Measurements from ENCODE around the gene LSP1.
"Not testable (repeated sequence)": the region's sequence is repeated elsewhere in the genome, so short reads cannot be mapped to it uniquely, and the experiment has no call there.

The LSP1 gene

DNA sequence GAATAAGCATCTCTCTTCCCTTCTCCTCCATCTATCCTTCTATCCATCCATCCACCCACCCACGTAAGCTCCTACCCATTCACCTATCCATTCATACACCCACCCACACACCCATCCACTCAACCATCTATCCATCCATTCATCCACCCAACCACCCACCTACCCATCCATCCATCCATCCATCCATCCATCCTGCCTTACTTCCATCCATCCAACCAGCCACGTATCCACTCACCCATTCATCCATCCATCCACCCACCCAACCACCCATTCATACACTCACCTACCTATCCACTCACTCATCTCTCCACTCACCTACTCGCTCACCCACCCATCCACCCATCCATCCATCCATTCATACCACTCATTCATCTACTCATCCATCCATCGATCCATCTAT lies 79.8 kb downstream of the LSP1 start:
- DNase-seq = no peak

DNA sequence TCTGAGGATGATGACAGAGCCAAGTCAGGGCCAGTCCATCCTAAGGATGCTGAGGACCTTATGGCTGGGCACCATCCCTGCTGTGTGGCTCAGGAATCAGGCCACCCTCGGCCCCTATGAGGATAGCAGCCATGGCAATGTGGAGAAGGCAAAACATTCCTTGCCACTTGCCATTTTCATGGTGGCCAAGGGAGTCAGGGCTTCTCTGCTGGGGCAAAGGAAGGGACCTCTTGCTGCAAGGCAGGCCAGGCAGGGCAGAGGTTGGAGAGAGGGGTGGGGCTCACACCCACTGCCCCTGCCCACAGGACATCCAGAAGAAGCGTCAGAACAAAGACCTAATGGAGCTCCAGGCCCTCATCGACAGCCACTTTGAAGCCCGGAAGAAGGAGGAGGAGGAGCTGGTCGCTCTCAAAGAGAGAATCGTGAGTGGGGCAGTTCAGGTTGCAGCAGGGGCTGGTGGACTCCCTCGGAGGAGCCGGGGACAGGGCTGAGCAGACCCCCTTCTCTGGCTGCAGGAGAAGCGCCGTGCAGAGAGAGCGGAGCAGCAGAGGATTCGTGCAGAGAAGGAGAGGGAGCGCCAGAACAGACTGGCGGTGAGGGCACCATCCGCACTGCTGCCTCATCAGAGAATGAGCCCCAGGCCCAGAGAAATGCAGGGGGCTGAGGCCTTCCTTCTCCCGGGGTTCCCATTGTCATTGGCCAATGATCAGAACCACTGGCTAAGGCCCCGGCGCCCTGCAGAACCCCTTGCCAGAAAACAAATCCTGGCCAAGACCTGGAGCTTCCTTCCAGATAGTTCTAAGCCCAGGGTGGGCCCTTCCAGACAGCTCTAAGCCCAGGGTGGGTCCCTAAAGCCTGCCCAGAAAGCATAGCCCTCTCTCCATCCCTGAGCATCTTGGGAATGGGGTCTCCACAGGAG lies 80.8 kb downstream of the LSP1 start:
- DNase-seq = peak; percentile 6

DNA sequence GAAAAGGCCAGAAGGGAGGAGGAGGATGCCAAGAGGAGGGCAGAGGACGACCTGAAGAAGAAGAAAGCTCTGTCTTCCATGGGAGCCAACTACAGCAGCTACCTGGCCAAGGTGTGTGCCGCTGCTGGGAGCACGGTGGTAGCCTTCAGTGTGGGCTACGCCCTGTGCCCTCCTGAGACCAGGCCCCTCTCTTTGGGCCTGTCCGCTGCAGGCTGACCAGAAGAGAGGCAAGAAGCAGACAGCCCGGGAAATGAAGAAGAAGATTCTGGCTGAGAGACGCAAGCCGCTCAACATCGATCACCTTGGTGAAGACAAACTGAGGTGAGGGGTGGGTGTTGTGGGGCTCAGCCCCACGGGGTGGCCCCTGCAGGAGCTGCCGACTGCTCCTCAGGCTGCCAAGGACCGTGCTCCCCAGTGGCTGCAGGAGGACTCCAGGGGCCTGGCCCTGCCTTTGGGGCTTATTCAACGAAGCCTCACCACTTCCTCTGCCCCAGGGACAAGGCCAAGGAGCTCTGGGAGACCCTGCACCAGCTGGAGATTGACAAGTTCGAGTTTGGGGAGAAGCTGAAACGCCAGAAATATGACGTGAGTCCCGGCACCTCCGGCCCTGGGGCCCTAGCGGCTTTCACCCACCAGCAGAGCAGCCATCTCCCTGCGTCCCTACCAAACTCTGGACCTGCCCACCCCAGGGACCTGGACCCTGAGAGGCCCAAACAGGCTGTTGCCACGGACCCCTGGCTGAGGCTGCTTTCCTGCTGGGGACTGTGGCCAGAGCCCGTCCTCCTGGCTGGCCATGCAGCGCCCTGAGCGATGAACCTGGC lies 81.7 kb downstream of the LSP1 start:
- peak; percentile 16 for DNase-seq

DNA sequence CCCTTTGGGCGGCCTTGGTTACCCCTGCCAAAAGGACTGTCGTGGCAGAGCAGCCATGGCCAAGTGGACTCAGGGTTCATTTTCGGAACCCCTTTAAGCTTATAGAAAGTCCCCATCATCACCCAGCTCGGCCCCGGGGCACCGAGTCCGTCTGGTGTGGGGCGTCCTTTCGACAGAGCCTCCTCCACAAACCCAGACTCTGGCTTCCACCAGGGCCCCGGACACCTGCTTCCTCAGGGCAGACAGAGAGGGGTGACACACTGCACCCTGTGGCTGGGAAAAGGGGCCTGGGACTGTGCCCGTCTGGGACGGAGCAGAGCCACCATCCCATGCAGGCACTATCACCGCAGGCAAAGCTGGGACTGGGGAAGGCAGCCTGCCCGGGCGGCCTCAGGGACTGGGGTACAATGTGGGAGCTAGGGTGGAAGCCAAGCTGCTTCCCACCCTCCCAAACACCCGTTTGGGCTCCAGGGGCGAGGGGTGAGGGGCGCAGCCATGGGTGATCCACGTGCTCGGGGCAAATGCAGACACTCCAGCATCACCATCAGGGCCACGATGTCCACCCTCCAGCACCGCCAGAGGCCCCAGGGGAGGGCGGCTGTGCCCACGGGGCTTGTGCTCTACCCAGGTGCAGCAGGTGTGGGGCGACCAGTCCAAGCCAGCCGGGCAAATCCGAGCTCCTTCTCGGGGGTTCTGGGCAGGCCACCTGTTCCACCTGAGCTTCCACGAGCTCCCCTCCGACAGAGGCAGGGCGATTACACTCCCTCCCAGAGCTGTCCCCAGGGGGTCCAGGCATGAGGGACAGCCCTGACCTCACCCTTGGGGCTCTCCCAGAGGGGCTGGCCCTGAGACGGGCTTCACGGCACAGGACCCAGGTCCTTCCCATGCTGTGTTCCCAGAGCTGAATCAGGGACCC lies 82.5 kb downstream of the LSP1 start:
- peak; percentile 12 for DNase-seq

DNA sequence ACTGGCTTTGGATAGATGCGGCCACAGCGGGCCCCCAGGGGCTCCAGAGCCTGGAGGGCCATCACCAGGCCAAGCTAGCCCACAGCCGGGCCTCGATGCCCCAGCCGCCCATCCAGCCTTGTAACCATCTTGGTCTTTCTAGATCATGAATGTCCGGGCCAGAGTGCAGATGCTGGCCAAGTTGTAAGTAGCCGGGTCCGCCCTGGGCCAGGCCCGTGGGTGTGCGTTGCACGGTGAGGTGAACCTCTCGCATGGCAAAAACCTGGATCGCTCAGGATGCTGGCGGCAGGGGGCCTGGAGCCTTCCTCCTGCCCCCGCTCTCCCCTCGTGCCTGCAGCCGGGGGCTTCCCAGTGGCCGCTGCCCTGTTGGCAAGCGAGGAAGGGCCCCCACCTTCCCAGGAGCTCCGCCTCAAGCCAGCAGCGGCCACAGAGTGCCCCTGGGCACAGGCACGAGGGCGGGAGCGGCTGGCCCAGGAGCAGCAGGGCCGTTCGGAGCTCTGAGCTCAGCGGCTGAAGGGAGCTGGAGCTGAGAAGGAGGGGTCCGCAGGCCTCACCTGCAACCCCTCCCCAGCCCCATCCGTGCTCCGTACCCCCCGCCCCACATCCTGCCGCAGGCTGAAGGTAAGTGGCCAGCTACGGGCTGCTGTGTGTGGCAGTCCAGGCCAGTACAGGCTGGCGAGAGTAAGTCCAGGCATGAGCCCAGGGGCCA lies 83.3 kb downstream of the LSP1 start:
- DNase-seq = peak; percentile 2

DNA sequence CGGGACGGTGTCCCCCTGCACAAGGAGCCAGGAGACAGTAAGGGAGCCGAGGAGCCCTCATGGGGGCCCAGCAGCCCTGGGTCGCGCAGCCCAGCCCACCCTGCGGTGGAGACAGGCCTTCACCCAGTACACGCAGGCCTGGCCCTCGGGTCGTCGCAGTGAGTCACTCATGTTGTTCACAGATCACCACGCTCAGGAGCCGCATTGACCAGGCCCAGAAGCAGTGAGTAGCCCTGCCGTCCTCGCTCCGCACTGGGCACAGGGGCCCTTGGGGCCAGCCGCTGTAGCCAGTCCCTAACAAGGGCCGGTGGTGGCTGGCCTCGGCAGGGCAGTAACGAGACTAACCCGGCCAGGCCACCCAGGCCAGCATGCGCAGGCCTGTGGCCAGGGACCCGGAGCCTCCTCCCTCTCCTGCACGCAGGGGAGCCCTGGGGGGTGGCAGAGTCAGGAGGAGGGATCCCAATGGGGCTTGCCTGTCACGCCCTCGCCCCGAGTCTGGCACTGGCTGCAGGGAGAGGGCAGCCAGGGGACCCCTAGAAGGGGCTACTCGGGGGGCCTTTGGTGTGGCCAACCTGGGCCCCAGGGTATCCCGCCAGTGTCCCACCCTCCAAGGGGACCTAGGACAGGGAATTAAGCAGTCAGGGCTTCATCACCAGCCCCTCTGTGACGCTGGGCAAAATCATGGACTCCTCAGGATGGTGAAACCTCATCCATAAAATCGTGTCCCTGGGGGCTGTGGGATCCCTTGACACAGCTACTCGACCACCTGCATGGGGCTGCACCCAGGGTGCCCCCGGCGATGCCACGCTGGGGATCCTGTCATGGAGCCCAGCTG lies 84.1 kb downstream of the LSP1 start:
- peak; percentile 15 for DNase-seq

DNA sequence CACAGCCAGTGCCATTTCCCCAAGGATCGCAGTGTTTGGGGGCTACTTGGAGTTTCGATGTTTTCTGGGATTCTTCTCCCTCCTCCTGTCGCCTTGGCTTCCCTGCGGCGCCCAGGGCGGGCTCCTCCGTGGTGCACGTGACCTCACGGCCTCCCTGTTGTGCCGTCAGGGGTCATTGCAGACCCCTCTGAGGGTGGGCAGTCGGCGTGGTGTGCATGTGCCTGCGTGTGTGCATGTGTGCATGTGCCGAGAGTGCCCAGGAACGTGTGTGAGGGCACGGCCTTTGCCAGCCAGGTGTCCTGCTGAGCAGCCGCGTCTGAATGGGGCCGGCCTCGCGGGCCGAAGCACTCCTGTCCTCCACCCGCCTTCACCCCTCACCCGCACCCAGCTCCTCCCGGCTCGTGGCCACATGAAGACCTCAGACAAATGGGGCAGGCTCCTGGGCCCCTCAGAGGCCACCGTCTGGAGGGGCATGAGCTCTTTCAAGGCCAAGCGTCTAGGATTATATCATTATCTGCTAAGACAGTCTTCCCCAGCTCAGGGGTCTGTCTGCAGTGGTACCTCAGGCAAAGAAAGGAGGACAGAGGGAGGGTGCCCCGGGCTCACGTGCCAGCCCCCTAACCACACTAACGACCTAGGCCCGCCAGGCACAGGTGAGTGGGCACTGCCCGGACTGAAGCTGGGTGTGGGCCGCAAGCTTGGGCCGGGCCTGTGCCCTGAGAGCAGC lies 84.9 kb downstream of the LSP1 start:
- peak; percentile 10 for DNase-seq

DNA sequence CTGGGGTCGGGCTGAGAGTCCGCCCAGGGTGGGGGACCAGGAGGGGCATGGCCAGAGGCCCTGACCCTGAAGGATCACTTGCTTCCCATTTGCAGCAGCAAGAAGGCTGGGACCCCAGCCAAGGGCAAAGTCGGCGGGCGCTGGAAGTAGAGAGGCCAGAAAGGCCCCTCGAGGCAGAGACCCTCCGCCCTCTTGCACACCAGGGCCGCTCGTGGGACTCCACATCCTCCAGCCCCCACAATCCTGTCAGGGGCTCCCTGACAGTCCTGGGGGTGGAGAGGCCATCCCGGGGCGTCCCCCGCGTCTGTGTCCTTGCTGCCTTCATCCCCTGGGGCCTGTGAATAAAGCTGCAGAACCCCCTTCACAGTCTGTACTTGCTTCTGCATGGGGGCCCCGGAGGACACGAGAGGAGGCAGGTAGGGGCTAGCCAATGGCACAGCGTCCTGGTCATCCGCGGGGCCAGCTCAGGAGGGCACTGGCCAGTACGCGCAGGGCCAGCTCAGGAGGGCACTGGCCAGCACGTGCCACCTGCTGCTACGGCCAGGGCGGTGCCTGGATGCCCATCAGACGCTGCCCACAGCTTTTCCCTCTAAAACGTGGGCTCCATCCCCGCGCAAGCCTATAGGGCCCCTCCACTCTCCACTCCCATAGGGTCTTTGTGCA lies 85.6 kb downstream of the LSP1 start:
- DNase-seq = peak; percentile 14

DNA sequence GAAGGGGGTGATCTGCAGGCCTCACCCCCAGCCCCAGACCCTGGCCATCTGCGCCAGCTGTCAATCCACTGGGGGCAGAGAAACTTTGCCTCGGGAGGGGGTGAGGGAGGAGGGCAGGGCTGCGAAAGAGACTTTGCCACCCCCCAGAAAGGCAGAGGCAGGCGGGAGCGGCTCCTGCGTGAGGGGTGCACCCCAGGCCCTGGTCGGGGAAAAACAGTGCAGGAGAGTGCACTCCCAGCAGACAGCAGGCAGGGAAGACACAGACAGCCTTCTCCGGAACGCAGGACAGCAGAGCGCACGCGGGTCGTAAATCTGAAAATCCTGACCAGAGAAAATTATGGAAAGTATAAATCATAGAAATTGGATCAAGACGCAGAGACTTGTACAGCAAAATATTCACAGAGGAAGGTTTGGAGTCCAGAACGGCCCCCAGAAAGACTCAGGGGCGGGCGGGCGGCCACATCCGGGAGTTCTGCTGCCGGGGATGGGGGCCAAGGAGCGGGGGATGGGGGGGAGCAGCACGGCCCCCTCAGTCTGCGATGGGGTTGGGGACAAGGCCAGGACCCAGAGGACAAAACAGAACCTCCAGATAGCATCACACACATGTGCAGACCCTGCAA lies 86.2 kb downstream of the LSP1 start:
- DNase-seq = peak; percentile 15

DNA sequence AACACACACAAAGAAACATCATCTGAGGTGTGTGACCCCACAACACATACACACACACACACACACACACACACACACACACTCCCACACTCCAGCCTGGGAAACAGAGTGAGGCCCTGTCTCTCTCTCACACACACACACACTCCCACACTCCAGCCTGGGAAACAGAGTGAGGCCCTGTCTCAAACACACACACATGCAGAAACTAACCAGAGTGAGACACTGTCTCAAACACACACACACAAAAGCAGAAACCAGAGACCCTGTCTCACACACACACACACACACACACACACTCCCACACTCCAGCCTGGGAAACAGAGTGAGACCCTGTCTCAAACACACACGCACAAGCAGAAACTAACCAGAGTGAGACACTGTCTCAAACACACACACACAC lies 86.9 kb downstream of the LSP1 start:
- DNase-seq = not testable (repeated sequence)
